SU-DHL-6 (cell line): ENCODE data around the gene TANC1.

ENCODE experiments used
- H2AFZ ChIP-seq: fragments of 200-600 bp; sonication (generic); 2 replicates; pipeline ENCODE4 v1.6.1; 2014; ENCODE audit warnings: low read depth, mild to moderate bottlenecking, moderate library complexity, mixed read lengths, antibody characterized with exemption, low read length; ENCODE audit not compliant: severe bottlenecking
- H3F3A ChIP-seq: fragments of 200-600 bp; shearing (Covaris generic); 2 replicates; pipeline ENCODE4 v1.6.0; 2016; ENCODE audit warnings: antibody characterized with exemption, mild to moderate bottlenecking; ENCODE audit not compliant: insufficient read depth
- H3K27ac ChIP-seq: fragments of 200-600 bp; sonication (generic); 2 replicates; pipeline ENCODE4 v1.5.1; 2016; ENCODE audit warnings: low read depth, mild to moderate bottlenecking, low read length, moderate library complexity, mixed read lengths
- H3K27me3 ChIP-seq: fragments of 200-600 bp; sonication (generic), shearing (Covaris generic); 2 replicates; pipeline ENCODE4 v1.6.0; 2014; ENCODE audit warnings: mild to moderate bottlenecking, low read length
- H3K36me3 ChIP-seq: fragments of 200-600 bp; sonication (generic); 2 replicates; pipeline ENCODE4 v1.6.1; 2014; ENCODE audit warnings: mild to moderate bottlenecking, low read length, mixed read lengths
- H3K4me2 ChIP-seq: fragments of 300-600, 200-600 bp; shearing (Covaris generic), sonication (generic); 2 replicates; pipeline ENCODE4 v1.6.0; 2014; ENCODE audit warnings: low read length, low read depth, mild to moderate bottlenecking; ENCODE audit not compliant: poor library complexity, severe bottlenecking
- H3K4me3 ChIP-seq: fragments of 200-600 bp; sonication (generic); 2 replicates; pipeline ENCODE4 v1.5.1; 2014; ENCODE audit warnings: antibody characterized with exemption, low read length, mild to moderate bottlenecking, mixed read lengths; ENCODE audit not compliant: insufficient read depth, poor library complexity, severe bottlenecking
- H3K79me2 ChIP-seq: fragments of 200-600 bp; sonication (generic); 2 replicates; pipeline ENCODE4 v1.6.1; 2014; ENCODE audit warnings: mild to moderate bottlenecking, low read length, moderate library complexity; ENCODE audit not compliant: insufficient read depth
- H3K9ac ChIP-seq: fragments of 200-600 bp; sonication (generic); 2 replicates; pipeline ENCODE4 v1.7.0; 2014; ENCODE audit warnings: mild to moderate bottlenecking, low read length
- H3K9me2 ChIP-seq: fragments of 200-600 bp; sonication (generic); replicated peaks from 2 replicates; pipeline ENCODE4 v1.6.1; 2014; ENCODE audit warnings: low read length; ENCODE audit not compliant: insufficient read depth
- H3K9me3 ChIP-seq: fragments of 200-600 bp; sonication (generic); 2 replicates; pipeline ENCODE4 v1.6.1; 2014; ENCODE audit warnings: low read length, mixed read lengths; ENCODE audit not compliant: insufficient read depth
- H4K20me1 ChIP-seq: fragments of 200-600 bp; sonication (generic); 2 replicates; pipeline ENCODE4 v1.6.1; 2014; ENCODE audit warnings: low read depth, mild to moderate bottlenecking, antibody characterized with exemption, low read length, moderate library complexity, mixed read lengths
- CTCF ChIP-seq: fragments of 200-600 bp; sonication (generic); IDR thresholded peaks from one replicate; pipeline ENCODE4 v1.5.1; 2017; ENCODE audit warnings: antibody characterized with exemption, mild to moderate bottlenecking, low read length, moderate library complexity; ENCODE audit not compliant: insufficient read depth, poor library complexity, severe bottlenecking
- EZH2phosphoT487 ChIP-seq: fragments of 200-600 bp; sonication (generic), shearing (Covaris generic); conservative IDR thresholded peaks from 2 replicates; pipeline ENCODE4 v1.6.1; 2018; ENCODE audit warnings: mild to moderate bottlenecking, antibody characterized with exemption, low read length, moderate library complexity, mixed read lengths

Gene TANC1

GRCh38 chr2:159026170-159026569, 57.7 kb downstream of the TANC1 start:
- no peak overlapping the region for H3K27ac ChIP-seq
- H3K4me3 ChIP-seq, result no peak overlapping the region
- H3K36me3 ChIP-seq, result no peaks in the 10 kb centered on the region
- no peak overlapping the region for H3K4me2 ChIP-seq
- no peaks in the 10 kb centered on the region for H3K79me2 ChIP-seq
- TF ChIP-seq CTCF (no peak), EZH2phosphoT487 (no peak)
- no peak overlapping the region for H2AFZ ChIP-seq
- H3K9me3 ChIP-seq, result no peaks in the 10 kb centered on the region
- H4K20me1 ChIP-seq, result no peaks in the 10 kb centered on the region
- H3F3A ChIP-seq, result no peaks in the 10 kb centered on the region
- no peaks in the 10 kb centered on the region for H3K27me3 ChIP-seq
- no peaks in the 10 kb centered on the region for H3K9me2 ChIP-seq
- no peak overlapping the region for H3K9ac ChIP-seq

GRCh38 chr2:159028776-159029175, 60.3 kb downstream of the TANC1 start:
- Histone ChIP-seq H4K20me1 (no peaks in the 10 kb centered on the region), H3K9me3 (no peaks in the 10 kb centered on the region), H3F3A (no peaks in the 10 kb centered on the region)

GRCh38 chr2:159029936-159030335, 61.5 kb downstream of the TANC1 start:
- no peak overlapping the region for H3K4me2 ChIP-seq
- no peak overlapping the region for H2AFZ ChIP-seq
- H4K20me1 ChIP-seq, result no peaks in the 10 kb centered on the region
- TF ChIP-seq EZH2phosphoT487 (no peak), CTCF (no peak)
- H3K27me3 ChIP-seq, result no peaks in the 10 kb centered on the region
- H3K9me2 ChIP-seq, result no peaks in the 10 kb centered on the region
- no peaks in the 10 kb centered on the region for H3K9me3 ChIP-seq
- H3K79me2 ChIP-seq, result no peaks in the 10 kb centered on the region
- H3F3A ChIP-seq, result no peaks in the 10 kb centered on the region
- no peak overlapping the region for H3K27ac ChIP-seq
- no peaks in the 10 kb centered on the region for H3K36me3 ChIP-seq
- no peak overlapping the region for H3K9ac ChIP-seq
- H3K4me3 ChIP-seq, result no peak overlapping the region

More at GRCh38 chr2:159028776-159029175, 60.3 kb downstream of the TANC1 start:
- Histone ChIP-seq H3K79me2 (no peaks in the 10 kb centered on the region), H3K4me2 (no peak overlapping the region), H3K27me3 (no peaks in the 10 kb centered on the region), H3K9ac (no peak overlapping the region), H3K4me3 (no peak overlapping the region), H2AFZ (no peak overlapping the region), H3K27ac (no peak overlapping the region), H3K9me2 (no peaks in the 10 kb centered on the region), H3K36me3 (no peaks in the 10 kb centered on the region)
- TF ChIP-seq CTCF (no peak), EZH2phosphoT487 (no peak)
